HS-5 (cell line): Measurements from ENCODE around the gene PLEKHG5.
"Not testable (repeated sequence)": the region's sequence is repeated elsewhere in the genome, so short reads cannot be mapped to it uniquely, and the experiment has no call there.

ENCODE experiments used
- DNase-seq: peaks from one replicate; pipeline ENCODE4 v3.0.0-alpha.2; 2012; ENCODE audit warnings: low read depth

Gene PLEKHG5

DNA sequence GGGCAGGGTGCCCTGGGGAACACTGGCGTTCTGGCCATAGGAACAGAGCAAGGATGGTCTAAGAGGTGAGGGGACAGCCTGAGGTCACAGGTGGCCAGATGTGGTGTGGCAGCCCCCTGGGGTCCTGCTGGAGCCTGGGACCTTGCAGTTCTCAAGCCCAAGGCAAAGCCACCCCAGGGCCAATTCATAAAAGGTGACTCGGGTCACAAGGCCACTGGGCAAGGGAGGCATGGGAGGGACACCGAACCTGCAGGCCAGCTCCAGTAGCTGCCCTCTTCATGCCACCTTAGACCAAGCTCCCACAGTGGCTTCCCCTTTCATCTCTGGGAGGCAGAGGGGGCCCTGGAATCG lies 44.8 kb downstream of the PLEKHG5 start:
- no peak for DNase-seq

DNA sequence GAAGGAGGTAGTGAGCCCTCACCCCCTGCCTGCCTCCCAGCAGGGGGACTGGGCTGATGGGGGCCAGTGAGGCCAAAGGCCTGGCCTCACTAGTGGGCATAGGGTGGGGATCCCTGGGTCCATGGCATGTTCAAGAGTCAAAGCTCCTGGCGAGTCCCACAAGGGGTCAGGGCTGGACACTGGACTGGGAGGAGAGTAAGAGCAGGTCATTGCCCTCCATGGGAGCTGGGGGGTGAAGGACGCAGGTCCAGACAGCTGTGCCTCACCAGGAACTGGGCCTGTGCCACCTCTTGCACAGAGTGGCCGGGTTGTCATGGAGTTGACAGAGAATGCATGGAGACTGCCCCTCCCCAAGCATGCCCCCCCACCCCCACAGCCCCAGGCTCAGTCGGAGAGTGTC lies 45.5 kb downstream of the PLEKHG5 start:
- not testable (repeated sequence) for DNase-seq

DNA sequence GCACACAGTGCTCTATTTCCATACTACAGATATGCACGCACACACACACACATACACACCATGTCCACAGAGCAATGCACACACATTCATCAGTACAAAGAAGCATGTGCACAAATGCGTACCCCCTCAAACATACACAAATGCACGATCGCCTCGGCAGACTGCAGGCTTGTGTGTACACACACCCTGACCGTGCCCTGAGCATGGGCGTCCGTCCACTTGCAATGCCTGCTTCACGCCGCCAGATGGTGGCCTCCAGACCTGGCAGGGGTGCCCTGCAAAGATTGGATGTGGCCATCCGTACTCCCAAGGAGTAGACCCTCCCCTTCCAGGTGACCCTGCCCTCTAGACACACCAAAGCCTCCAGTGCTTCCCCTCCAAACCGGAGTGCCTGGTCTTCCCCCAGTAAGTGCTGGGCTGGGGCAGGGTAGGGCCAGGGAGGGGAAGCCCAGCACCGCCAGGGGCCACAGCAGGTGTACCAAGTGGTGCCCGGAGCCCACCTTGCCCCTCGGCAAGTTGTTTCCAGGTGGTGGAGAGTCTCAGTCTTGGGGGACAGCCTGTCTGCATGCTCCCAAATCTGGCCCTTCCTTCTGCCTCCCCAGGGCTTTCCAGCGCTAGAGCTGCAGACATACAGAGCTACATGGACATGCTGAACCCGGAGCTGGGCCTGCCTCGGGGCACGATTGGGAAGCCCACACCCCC lies 46.3 kb downstream of the PLEKHG5 start:
- no peak for DNase-seq

DNA sequence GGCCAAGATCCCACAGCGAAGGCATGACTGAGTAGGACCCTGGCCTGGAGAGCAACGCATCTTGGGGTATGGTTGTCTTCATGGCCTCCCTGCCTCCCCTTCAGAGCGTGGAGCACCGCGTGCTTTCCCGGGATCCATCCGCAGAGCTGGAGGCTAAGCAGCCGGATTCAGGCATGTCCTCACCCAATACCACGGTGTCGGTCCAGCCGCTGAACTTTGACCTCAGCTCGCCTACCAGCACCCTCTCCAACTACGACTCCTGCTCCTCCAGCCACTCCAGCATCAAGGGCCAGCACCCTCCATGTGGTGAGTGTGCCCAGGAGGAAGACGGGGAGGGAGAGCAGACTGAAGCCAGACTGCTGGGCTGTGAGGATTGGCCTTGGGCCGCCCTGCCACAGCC lies 47.1 kb downstream of the PLEKHG5 start:
- no peak for DNase-seq

GRCh38 chr1:6443339-6444115 lies 47.9 kb downstream of the PLEKHG5 start:
- no peak for DNase-seq

DNA sequence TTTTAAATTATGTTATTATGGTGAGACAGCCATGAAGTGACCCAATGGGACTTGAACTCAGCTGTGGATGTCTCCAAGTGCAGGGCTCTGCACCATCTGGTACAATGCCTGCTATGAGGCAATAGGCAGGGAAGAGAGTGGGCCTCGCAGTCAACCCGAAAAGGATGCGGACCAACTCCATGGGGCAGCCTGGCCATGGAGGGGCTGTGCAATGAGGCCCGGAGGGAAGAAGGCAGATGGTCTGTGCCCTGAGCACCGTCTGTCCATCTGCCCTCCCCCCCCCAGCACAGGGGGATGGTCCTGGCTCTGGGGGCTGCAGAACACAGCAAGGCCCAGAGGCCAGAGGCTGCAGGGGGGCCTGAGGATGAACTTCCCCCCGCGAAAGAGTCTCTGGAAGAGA lies 49.9 kb downstream of the PLEKHG5 start:
- DNase-seq, result no peak

GRCh38 chr1:6440198-6441126 lies 51.0 kb downstream of the PLEKHG5 start:
- no peak for DNase-seq

- peak; percentile 18 for DNase-seq
Observed at GRCh38 chr1:6438047-6438525, 53.4 kb downstream of the PLEKHG5 start.

- DNase-seq, result not testable (repeated sequence)
Observed at GRCh38 chr1:6437012-6437700, 54.3 kb downstream of the PLEKHG5 start.

DNA sequence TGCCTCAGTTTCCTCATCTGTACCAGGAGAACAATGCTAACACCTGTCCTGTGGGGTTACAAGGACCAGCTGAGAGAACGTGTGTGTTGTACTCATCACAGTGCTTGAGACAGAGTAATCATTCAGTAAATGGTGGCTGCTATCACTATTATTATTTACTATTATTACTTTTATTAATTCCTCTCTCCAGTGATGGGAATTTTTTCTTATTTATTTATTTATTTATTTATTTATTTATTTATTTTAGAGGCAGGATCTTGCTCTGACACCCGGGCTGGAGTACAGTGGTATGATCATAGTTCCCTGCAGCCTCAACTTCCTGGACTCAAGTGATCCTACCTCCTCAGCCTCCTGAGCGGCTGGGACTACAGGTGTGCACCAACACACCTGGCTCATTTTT lies 55.2 kb downstream of the PLEKHG5 start:
- DNase-seq, result not testable (repeated sequence)

- DNase-seq, result no peak
Observed at GRCh38 chr1:6435547-6435946, 55.9 kb downstream of the PLEKHG5 start.

GRCh38 chr1:6435129-6435528 lies 56.3 kb downstream of the PLEKHG5 start:
- no peak for DNase-seq

DNA sequence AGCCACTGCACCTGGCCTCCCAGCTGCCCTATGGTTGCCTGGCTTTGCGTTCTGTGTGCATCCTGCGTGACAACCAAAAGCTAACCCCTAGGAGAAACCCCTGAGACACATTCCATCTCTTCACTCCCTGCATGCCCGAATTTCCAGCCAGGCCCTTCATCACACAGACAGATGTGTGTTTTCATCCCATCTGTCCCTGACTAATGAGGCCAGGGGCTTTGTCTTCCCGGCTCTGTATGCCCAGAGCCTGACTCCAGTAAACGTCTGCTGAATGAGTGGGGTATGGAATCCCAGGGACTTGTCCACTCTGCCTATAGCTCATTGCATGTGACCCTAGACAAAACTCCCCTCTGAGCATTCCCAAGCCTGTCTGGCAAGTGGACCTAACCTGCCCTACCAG lies 57.3 kb downstream of the PLEKHG5 start:
- no peak for DNase-seq

DNA sequence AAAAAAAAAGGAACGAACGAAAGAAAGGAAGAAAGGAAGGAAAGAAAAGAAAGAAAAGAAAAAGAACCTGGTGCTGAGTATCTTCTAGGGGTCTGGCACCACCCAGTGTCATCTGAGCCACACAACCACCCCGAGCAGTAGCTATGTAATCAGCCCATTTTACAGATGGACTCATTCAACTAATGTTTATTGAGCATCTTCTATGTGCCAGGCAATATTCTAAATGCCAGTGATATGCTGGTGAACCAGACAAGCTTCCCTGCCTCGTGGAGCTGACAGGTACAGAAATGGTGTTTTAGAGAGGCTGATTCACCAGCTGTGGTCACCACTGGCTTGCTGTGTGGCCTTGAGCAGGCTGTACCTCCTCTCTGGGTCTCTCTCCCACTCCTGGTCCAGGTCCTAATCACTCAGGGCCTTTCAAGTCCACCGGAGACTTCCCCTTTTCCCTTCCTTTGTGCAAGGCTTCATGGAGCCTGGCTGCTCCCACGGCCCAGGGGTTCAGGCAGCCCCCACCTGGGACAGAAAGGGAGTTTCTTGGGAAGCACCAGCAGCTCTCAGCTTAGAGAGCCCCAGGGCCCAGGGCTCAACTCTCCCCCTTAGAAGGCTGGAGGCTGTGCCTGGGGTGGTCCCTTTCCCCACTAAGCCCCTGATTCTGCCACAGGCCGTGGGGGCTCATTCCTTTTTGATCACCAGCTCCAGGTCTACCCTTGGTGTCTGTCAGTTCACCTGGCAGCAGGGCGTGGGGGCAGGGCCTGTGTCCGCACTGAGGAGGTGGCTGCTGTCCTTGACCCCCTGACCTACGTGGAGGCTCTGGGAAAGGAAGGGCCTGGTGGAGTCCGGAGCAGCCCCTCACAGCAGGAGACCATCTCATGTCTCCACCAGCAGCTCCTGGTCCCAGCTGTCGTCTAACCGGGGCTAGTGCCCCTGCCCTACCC lies 59.6 kb downstream of the PLEKHG5 start:
- DNase-seq, result not testable (repeated sequence)

DNA sequence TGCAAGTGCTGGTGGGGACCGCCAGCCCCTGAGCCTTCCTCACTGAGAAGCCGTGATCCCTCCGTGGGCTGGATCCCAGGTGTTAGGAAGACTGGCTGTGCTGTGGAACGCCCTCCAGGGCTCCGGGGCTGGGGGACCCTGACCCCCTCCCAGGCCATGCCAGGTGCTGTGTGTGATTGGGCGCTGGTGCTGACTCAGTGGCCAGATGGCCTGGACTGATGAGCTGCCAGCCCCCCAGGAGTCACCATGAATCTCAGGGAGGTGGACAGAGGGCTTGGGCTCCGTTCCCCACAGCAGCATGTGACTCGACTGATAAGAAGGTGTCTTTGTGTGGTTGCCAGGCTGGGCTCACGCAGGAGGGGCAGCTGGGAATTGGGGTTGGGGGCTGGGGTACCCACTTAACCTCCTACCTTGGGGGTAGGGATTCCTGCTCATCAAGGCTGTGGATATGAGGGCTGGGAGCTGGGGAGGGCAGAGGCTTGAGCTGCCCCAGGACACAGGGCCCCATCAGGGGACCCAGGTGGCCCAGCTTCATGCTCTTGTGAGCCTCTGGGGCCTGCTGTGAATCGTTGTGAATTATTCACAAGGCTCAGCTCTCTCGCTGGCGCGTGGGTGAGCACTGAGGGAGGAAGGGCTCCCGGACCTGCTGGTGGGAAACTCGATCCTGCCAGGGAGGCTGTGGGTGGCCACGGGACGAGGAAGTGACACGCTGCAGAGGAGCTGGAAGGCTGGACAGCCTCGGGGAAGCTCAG lies 61.6 kb downstream of the PLEKHG5 start:
- DNase-seq, result not testable (repeated sequence)

DNA sequence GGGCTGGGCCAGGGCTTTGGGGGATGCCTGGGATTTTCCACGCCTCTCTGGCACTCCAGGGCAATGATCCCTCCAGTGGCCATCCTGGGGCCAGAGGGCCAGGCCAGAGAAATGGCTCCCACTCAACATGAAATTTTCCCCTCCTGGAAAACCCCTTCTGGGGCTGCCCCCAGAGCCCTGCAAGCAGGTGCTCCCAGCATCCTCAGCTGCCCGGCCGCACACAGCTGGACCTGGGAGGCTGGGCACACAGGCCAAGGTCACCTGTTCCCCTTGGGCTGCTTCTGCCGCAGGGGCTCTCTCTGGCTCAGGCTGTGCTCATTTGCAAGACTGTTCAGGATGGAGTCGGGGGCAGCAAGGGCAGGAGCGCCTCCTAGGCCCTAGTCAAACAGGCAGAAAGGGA lies 63.0 kb downstream of the PLEKHG5 start:
- DNase-seq, result not testable (repeated sequence)

DNA sequence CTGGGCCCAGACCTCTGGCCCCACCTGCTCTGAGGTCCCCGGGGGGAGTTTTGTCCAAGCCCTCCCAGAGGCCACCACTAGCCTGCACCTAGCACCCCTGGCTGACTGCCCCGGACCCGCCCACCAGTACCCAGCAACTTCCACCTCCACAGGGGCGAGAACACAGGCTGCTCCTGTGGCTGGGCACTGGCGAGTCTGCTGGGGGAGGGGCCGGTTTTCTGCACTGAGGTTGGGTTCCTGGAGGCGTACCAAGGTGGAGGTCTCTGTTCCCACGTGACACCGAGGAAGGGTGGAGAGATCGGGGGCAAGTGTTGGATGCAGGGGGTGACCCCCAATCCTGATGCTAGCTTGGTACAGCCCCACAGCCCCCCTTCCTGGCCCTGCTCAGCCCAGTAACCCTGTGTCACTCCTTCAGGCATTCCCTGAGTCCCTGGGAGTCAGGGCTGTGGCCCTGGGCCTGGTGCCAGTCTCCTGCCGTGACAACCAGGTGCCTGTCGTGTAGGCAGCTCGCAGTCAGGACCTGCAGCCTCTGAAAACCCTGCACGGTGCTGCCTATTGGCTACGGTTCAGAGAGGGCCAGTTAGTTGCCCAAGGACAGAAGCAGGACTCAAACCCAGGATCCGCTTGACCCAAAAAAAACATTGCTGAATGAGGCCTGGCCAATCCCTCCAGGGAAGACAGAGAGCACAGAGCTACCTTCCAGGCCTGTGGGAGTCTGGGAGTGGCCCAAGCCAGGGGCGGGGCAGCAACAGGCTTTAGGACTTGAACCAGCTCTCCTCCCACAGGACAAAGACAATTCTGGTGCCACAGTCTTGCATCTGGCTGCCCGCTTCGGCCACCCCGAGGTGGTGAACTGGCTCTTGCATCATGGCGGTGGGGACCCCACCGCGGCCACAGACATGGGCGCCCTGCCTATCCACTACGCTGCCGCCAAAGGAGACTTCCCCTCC lies 63.8 kb downstream of the PLEKHG5 start:
- no peak for DNase-seq

DNA sequence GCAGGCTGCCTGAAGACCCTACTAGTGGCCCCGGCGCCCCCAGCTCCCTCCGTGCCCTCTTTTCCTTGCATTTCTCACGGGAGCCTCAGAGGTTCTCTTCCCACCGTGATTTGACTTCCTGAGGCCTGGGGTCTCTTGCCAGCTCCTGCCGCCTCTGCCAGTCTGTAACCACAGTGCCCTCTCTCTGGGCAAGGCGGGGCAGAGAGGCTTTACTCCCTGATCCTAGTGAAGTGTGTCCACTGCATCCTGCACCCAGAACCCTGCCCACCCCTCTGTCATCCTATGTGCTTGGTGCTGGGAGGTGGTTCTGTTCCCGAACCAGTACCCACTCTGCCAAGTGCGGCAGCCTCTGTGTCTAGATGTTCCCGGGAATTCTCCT lies 64.5 kb downstream of the PLEKHG5 start:
- no peak for DNase-seq
